Measurements from ENCODE around the gene TAF3.

The TAF3 gene

DNA sequence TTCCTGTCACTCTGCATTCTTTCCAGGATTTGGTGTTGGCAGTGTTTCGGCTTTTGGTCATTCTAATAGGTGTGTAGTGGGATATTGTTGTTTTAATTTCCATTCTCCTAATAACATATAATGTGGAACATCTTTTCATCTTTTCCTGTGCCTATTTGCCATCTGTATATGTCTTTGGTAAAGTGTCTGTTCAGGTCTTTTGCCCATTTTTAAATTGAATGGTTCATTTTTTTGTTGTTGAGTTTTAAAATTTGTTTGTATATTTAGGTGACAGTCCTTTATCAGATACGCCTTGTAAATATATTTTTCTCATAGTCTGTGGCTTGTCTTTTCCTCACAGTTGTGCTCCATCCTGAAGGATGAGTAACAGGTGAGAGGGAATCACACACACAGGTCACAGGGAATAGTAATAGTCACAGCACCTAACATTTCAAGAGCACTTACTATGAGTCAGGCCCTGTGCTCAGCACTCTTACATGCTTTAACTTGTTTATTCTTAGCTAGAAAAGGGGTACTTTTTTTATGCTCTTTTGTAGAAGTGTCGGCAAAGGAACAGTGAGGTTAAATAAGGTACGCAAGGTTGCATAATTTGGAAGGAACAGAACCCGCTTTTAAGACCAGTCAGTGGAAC is 119.1 kb downstream of the TAF3 start:
- DNase-seq, result no peak

DNA sequence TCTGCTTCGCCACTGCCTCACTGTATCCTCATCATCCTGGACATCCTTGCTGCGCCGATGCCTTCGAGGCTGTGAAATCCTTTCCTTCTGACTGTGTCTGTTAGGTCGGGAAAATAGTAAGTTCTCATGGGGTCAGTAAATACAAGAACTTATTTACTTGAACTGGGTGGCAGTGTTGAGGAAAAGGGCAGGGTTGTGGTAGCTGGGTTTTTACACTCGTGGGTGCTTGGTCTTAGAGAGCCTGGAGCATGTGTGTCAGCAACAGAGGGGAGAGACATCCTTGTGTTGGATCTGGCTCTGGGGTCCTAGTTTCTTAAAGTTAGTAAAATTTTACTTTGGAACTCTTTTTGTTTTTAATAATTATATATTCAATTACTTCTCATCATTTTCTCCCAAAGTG is 123.3 kb downstream of the TAF3 start:
- no peak for DNase-seq

DNA sequence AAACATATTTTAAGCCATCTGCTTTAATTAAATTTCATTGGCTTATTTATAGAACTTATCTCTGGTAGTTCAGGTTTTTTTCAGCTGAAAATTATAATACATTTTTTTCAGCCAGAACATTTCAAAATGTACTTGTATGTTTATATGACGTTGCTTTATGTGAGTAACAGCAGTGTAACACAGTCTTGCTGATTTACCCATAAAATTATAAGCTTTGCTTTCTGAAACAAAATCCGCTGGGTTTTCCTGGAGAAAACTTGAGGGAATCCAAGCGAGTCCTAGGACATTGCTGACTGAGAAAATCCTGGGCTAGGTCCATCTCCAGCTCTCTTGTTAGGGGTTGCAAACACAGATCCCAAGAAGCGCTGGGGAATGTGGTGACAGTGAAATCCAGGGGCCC is 124.0 kb downstream of the TAF3 start:
- DNase-seq, result no peak

DNA sequence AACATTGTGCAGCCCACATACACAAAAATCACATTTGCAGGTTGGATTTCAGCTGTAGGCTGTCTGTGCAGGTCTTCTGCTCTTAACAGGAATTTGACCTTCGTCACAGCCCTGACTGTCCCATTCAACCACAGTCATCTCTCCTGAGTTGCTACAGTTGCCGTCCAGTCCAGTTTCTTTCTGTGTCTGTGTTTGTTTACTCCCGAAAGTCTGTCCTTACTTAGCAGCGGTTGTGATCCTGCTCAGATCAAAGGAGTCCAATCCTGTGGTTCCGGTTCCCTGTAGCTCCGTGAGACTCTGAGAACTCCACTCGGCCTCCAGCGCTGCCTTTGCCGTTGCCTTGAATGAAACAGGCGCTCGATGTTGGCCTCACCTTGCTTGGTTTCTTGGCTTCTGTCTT is 124.6 kb downstream of the TAF3 start:
- no peak for DNase-seq

DNA sequence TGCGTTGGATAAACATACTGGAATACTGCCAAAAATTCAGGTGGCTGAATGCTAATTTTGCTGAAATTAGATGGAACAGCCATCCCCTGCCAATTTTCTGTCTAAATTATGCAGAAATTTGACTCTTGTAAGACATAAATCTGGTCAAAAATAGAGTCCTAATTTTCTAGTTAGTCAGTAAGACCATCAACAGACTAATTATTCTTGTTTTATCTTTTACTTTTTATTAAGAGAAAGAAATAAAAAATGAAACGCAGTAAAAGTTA is 125.8 kb downstream of the TAF3 start:
- DNase-seq, result peak; percentile 54

DNA sequence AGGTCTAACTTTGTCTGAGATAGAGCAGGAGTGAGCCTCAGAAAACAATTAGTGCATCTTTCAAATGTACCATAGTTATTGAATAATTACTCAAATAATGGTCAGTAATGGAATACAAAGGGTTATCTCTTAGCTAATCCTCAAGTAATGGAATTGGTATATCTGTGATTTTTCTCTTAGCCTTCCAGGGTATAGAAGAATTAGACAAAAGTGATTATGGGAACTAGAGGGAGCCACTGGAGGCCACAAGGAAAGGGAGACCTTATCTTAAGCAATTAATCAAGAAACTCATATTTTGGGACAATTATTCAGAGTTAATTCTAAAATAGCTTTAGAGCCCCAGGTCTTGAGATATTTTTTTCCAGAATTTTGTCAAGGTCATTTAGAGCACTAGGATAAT is 126.2 kb downstream of the TAF3 start:
- peak; percentile 1 for DNase-seq

DNA sequence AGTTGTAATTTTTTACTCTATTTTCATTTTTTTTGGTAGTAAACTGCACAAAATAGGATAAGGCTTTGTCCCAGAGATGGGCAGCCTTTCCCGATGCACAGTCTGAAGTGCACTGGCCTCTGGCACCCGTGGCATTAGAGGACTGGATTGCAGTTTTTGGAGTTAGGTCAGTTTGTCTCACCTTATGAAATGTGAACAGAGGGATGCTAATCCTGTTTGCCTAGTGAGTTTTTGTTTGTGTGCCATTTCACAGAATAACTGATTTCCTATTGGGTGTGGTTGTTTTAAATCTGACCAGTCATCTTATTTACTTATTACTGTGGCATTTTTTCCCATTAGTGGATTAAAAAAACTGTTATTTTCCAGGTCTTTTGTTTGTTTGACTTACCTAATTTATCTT is 126.7 kb downstream of the TAF3 start:
- DNase-seq, result no peak

DNA sequence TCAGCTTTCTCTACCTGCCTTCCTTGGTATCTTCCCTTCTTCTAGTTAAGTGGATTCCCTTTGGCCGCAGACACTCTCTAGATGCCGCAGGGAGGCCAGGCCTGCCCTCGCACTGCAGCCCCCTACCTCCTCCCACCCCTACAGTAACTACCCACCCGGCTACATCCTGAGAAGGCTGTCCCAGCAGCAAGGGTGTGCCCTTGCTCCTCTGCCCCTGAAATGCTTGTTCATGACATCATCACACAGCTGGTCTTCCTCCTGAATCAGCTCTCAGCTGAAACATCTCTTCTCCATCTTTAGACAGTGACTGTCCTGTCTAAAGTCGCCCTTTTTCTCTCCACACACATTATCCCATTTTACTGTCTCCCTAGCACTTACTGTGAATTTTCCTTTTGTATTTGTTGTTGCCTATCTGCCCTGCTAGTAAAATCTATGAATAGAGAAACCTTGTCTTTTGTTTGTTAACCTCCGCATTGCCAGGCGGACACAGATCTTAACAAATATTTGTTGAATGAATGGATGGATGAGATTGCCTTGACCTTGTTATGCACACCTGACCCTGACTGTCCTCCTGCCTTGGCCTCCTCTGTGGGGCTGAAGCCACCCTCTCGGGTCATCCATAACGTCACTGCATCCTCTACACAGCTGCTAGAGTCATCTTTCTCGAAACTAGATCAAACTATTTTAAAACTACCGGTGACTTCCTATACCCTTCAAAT is 127.3 kb downstream of the TAF3 start:
- DNase-seq, result peak; percentile 5

DNA sequence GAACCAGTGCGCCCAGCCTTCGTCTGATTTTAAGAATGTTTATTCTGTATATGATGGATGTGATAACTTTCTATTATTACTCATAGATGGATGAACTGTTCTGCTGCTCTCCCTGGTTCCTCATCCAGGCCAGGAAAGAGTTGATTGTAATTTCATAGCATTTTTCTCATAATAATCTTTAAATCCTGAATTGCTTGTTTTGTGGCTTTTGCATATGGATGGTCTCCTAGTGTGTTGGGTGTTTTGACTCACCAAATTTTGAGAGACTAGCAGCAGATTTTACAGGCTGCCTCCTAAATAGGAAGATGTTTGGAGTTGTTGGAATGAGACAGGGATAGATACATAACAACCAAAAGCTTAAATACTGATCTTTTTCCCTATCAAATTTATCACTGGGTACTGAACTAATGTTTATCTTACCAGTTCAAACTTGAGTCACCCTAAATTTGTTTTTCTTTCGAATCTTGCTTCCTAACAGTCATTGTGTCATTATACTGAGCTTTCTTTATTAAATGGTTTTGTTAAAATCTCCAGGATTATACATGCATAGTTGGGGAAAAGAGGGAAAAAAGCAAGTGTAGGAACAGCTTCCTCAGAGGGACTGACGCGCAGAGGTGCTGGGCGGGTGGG is 130.2 kb downstream of the TAF3 start:
- no peak for DNase-seq

DNA sequence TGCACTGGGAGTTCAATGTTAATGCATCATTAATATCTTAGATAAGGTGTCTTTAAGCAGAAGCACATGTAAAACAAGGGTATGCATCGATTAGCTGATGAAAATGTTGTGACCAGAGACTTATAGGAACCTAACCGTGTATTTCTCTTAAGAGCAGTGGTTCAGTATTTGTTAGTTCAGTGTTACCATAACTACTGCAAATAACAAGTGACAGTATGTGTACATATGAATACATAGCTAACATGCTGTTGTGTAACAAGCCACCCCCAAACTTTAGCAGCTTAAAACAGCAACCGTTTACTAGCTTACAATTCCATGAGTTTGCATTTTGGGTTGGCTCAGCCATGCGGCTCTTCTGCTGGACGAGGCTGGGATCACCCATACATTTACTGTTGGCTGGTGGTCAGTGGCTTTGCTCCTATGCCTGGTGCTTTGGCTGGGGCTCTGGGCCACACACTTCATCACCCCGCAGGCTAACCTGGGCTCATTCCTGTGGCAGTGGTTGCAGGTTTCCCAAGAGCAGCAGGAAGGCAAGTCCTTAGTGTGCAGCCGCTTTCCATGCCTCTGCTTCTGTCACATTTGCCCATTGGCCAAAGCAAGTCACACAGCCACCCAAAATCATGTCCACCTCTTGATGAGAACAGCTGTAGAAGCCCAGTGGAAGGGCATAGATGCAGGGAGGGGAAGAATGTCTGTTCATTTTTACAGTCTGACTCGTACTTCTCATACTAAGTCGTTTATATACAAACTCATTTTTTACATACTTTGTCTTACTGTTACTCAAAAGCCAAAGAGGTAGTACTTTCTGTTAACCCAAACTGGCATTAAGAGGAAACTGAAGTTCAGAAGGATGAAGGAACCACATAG is 132.9 kb downstream of the TAF3 start:
- no peak for DNase-seq

DNA sequence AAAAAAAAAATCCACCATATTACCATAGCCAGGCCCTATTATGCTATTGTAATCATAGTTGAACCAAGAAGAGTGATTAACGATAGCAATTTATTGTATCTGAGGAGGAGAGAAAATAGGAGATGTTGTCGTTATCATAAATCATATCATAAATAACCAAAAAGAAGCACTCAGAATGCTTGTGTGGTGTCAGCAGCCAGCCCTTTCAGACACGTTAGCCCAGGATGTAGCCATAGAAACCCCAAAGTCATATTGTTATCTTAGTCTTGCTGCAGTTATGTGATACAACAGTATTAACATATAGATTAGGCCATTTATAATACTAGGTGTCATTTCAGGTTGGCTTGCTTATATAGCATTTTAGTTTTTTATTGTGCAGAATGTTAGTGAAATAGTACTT is 134.0 kb downstream of the TAF3 start:
- peak; percentile 13 for DNase-seq

DNA sequence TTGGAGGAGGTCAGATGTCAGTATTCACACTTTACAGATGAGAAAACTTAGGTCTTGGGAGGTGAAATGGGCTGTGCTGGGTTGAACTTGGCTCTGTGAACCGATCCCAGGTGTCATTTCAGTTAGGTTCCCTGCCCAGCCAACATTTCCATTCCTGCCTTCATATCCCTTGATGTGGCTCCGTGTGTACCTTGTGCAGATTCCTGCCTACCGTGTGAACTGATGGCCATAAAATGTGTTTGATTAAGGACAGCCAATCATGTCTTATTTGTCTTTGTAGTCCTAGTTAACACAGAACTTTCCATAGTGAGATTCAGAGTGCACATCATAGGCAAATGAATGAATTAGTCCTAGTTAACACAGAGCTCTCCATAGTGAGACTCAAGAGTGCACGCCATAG is 135.1 kb downstream of the TAF3 start:
- no peak for DNase-seq

DNA sequence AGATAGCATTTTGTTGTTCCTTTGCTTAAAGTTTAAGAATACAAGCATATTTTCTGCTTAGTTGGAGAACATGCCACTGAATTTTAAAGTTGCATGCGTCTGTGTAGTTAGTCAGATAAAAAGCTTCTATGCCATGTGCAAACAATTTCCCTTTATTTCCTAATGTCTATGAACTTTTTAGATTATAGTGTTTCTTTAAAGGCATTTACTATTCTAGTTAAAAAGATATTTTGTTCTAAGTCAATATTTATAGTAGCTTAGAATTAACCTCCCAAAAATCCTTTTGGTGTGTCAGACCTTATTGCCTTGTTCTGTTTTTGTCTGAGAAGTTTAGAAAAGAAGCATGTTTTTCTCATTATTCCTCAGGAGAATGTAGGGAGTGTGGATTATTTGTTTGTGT is 137.1 kb downstream of the TAF3 start:
- DNase-seq, result no peak

DNA sequence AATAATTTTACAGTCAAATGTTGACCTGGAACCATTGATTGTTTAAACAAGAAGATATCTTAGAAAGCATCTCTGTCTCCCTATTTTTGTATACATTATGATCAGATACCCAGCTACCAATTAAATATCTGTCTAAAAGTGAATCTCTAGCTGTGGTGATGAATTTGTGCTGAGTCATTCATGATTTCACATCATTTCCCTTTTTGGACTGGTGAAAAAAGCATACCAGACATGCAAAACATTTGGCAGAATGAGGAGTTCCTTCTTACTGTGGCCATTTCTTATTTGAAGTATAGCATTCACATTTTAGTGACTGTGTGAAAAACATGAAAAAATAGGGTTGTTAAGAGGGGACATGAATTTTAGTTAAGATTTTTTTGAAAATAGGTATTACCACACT is 138.2 kb downstream of the TAF3 start:
- no peak for DNase-seq

DNA sequence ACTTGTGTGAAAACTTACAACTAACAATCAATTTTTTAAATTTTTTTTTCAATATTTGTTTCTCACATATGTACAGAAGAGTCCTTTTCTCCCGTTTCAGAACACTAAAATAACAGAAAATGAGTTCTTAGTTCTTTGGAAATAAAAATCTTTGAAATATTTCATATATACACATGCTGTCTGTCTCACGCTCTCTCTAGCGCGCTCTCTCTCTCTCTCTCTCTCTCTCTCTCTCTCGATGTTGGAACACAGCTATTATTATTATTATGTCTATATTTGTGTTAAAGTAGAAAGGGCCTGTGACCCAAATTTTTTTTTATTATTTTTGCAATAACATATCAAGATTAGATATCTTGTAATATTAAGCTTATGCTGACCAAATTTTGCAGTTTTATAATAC is 139.3 kb downstream of the TAF3 start:
- DNase-seq, result no peak

DNA sequence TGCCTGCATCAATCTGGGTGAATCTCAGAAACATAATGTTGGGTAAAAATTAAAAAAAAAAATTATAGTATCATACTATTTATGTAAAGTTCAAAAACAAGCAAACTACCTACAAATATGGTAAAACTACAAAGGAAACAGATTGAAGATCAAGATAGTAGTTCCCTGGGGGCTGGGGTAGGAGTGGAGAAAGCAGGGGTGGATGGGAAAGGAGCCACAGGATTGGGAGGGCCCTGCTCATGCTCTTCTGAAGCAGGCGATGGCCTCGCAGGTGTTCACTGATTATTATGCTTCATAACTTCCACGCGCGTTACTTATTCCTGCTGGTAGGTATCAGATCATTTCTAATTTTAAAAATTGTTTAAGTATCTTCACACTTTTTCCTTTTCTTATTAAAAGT is 140.1 kb downstream of the TAF3 start:
- no peak for DNase-seq

DNA sequence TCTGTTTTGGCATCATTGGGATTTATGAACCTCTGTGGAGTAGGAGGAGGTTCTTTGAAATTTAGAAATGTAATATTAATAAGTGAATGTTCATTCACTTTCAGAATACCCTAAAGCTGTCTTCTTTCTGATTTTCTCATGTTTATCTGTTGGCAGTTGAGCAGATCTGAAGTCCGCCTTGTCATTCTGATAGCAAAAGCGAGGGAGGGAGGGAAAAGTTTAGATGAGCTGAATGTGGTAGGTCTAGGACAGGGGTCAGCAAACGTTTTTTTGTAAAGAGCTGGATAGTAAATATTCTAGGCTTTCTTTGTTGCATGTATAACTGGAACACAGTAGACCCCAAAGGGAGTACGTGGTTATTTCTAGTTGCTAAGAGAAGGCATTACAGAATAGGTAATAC is 141.8 kb downstream of the TAF3 start:
- DNase-seq, result no peak

DNA sequence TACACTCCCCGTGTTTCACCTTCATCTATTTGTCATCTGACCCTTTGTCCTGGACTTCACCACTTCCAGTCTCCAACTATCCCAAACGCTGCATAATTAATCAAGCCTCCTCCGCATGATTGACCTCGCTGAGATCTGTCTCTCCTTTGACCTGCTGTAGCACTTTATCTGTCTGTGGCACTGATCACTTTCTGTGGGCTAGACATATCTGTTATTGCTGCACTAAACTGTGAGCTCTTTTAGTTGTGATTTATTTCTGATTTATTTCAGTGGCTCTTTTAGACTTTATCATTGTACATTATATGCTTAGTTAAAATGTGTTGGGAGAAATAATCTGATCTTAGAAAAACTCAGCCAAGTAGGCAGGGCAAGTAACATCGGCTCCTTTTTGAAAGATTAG is 144.3 kb downstream of the TAF3 start:
- DNase-seq, result no peak

DNA sequence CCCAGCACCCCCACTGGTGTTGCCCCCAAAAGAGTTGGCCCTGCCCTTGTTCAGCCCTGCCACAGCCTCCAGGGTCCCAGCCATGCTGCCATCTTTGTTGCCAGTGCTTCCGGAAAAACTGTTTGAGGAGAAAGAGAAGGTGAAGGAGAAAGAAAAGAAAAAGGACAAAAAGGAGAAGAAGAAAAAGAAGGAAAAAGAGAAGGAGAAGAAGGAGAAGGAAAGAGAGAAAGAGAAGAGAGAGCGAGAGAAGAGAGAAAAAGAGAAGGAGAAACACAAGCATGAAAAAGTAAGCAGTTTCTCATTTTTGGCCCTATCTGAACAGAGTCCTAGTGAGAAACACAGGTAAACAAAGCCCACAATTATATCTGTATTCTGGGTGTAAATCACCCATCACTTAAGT is 147.2 kb downstream of the TAF3 start:
- DNase-seq, result no peak

DNA sequence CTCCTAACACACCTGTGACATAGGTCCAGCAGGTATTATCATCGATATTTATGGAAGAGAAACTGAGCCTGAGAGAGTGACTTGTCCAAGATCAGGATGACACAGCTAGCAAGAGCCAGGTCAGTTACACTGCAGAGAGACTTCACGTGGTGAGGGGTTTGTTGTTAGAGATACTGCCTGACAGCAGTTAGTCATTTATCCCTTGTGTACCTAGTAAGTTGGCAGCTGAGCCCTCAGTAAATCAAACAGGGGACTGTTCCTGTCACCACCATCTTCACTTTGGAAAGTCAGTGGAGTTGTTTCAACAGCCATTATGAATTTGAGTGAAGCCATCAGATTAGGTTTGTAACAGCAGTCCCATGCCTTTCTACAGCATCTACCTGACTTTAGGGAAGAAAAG is 148.7 kb downstream of the TAF3 start:
- DNase-seq, result peak; percentile 41

DNA sequence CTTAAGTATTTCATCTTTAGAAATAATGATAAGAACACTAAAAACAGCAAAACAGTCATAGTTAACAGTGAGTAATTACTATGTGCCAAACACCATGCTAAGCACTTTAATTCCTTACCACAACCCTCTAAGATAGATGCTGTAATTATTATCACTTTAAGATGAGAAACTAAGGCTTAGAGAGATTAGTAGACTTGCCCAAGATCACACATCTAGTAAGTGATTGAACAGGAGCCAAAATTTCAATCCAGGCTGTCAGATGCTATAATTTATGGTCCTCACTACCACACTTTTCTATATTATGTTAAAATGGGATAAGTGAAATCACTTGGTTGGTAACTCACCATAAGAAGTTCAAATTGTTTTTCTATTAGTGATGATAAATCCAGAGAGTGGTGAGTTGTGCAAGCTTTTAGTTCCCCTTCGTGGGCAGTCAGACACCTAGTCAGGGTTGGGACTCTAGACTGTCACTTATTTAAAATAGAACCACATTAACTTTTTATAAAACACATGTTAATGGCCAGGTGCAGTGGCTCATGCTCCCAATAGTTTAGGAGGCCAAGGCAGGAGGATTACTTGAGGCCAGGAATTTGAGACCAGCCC is 150.3 kb downstream of the TAF3 start:
- DNase-seq, result no peak

DNA sequence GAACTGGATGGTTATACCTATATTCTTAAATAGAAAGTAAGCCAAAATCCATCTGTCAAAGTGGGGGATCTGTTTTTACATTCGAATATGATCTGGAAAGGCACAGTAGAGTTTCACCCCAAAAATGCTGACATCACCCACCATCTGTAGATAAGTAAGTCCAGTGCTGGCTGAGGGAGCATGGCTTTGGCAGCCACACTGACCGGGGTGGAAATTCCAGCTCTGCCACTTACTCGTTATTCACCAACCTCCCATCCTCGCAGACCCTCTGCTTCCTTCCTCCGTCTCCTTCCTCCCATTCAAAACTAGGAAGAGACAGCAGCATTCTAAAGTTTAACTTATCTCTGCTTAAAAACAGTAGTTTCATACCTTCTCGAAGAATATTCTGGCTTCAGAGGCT is 151.3 kb downstream of the TAF3 start:
- no peak for DNase-seq

DNA sequence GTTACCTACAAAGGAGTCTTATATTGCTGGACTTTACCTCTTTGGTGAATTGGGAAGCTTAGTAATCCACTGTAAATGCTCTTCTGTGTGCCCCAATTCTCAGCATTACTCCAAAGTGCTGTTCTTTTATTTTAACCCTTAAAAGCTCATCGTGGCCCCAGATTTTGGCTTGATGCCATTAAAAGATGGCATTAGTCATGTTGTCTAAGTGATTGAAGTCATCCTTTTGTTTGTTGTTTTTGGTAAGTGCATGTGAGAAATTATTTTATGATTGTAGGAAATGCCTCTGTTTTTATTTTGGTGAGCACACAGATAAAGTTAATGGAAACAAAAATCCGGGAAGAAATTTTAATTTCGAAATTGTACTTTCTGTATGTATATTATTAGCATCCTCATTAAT is 153.6 kb downstream of the TAF3 start:
- no peak for DNase-seq

DNA sequence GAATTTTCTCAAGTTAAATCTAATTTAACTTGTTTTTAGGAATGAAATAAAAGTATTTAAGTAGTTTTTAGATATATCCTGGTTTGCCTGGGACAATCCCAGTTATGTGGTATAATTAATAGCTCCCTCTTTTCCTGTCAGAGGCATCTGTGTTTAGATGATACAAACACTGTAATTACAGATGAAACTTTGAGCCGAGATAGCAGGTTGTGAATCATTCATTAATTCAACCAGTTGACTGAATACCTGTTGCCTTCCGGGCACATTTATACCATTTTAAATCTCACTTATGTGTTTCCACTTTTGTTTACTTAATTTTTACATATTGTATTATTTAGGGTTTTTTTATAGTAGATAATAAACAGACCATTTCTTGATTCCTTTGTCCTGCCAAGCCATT is 154.1 kb downstream of the TAF3 start:
- DNase-seq, result no peak
